Keratinocyte (primary cell): ENCODE results near the gene RABL3. TPM values are rescaled to one million over a fixed set of nuclear protein-coding genes. Genes with fewer than 3 reads are reported as not detected.

Experiments used
- DNase-seq: peaks from one replicate; pipeline ENCODE4 v3.0.0-alpha.2; 2011; ENCODE audit warnings: low read depth, missing footprints, low spot score
- FAIRE-seq: peaks from 2 replicates; lab custom pipeline; 2011; peaks lifted over from hg19 to GRCh38; lab: Jason Lieb, UNC
- H2AFZ ChIP-seq: 2 replicates; pipeline ENCODE4 v1.6.0; 2012; ENCODE audit warnings: low read length, control low read depth, inconsistent platforms; ENCODE audit not compliant: control insufficient read depth
- H3K27ac ChIP-seq: 2 replicates; pipeline ENCODE4 v1.5.1; 2011; ENCODE audit warnings: low read length; ENCODE audit not compliant: control insufficient read depth, insufficient read depth
- H3K27me3 ChIP-seq: 3 replicates; pipeline ENCODE4 v1.6.0; 2011; ENCODE audit warnings: low read length; ENCODE audit not compliant: control insufficient read depth, insufficient read depth; ENCODE audit errors: extremely low read depth
- H3K36me3 ChIP-seq, 2 experiments: 2 replicates in 1 of 2; 3 replicates in 1 of 2; pipeline ENCODE4 v1.5.1; 2011; ENCODE audit warnings: low read length in 2 of 2, mild to moderate bottlenecking in 1 of 2; ENCODE audit not compliant: control insufficient read depth in 2 of 2, insufficient read depth in 2 of 2; ENCODE audit errors: extremely low read depth in 1 of 2
- H3K4me1 ChIP-seq: 3 replicates; pipeline ENCODE4 v1.5.1; 2011; ENCODE audit warnings: low read length; ENCODE audit not compliant: control insufficient read depth, insufficient read depth; ENCODE audit errors: extremely low read depth
- H3K4me2 ChIP-seq: 3 replicates; pipeline ENCODE4 v1.6.0; 2011; ENCODE audit warnings: low read depth, low read length; ENCODE audit not compliant: control insufficient read depth, insufficient read depth; ENCODE audit errors: extremely low read depth
- H3K4me3 ChIP-seq, 3 experiments: fragments of 200-600 bp in 1 of 3; sonication (generic) in 1 of 3; 2 replicates in 2 of 3; 3 replicates in 1 of 3; pipeline ENCODE4 v1.5.1; 2011 to 2016; ENCODE audit warnings: low read length in 3 of 3, mild to moderate bottlenecking in 3 of 3, control low read depth in 2 of 3, inconsistent platforms in 1 of 3, low read depth in 1 of 3, mixed read lengths in 1 of 3, mixed run types in 1 of 3, moderate library complexity in 1 of 3; ENCODE audit not compliant: control insufficient read depth in 2 of 3, insufficient read depth in 2 of 3; ENCODE audit errors: extremely low read depth in 1 of 3
- H3K79me2 ChIP-seq: 2 replicates; pipeline ENCODE4 v1.6.0; 2012; ENCODE audit warnings: low read length; ENCODE audit not compliant: control insufficient read depth, insufficient read depth
- H3K9ac ChIP-seq: 3 replicates; pipeline ENCODE4 v1.6.0; 2011; ENCODE audit warnings: low read length; ENCODE audit not compliant: control insufficient read depth, insufficient read depth; ENCODE audit errors: extremely low read depth
- H3K9me1 ChIP-seq: 3 replicates; pipeline ENCODE4 v1.6.0; 2011; ENCODE audit warnings: low read length; ENCODE audit not compliant: control insufficient read depth, insufficient read depth; ENCODE audit errors: extremely low read depth
- H3K9me3 ChIP-seq: 2 replicates; pipeline ENCODE4 v1.5.1; 2012; ENCODE audit warnings: low read depth, low read length; ENCODE audit not compliant: control insufficient read depth
- H4K20me1 ChIP-seq: 3 replicates; pipeline ENCODE4 v1.6.0; 2011; ENCODE audit warnings: low read length; ENCODE audit not compliant: control insufficient read depth, insufficient read depth; ENCODE audit errors: extremely low read depth
- CTCF ChIP-seq, 3 experiments: IDR thresholded peaks in 1 of 3; conservative IDR thresholded peaks in 1 of 3; optimal IDR thresholded peaks in 1 of 3; 2 replicates in 2 of 3; 3 replicates in 1 of 3; pipeline versions ENCODE3 to v1.5.1; 2011; ENCODE audit warnings: low read length in 3 of 3, mild to moderate bottlenecking in 3 of 3, moderate library complexity in 2 of 3, control low read depth in 1 of 3, inconsistent platforms in 1 of 3; ENCODE audit not compliant: insufficient read depth in 2 of 3; ENCODE audit errors: extremely low read depth in 1 of 3
- EZH2 ChIP-seq: IDR thresholded peaks from one replicate; pipeline ENCODE4 v1.6.1; 2012; ENCODE audit warnings: inconsistent platforms, mild to moderate bottlenecking, low read length, moderate library complexity
- dilution Hi-C: fragments of 300-500 bp; cut with MboI; formaldehyde crosslinking; loops from one replicate; pipeline ENCODE4 v1.7.0; 2020; ENCODE audit warnings: low sequenced_read_pairs; ENCODE audit not compliant: extremely low pct_ligation_motif_present
- polyA plus RNA-seq, 5 experiments: library from polyadenylated mRNA; depleted of rRNA in 3 of 5; stranded (reverse) in 3 of 5; stranded (forward) in 1 of 5; unstranded in 1 of 5; fragments of >200 nt; gene quantifications; 1 replicate in 1 of 5; 2 replicates in 3 of 5; 3 replicates in 1 of 5; pipeline versions ENCODE4 v1.2.1 to v1.2.3, GENCODE V29; 2011 to 2012; ENCODE audit warnings: missing spikeins in 2 of 5, low read depth in 1 of 5, low replicate concordance in 1 of 5

RABL3 gene
- polyA plus RNA-seq, 1 donor (not counting 4 experiments of a cell fraction or from before 2014, with no cell fraction given) = 13.4 TPM

- Histone ChIP-seq H3K27ac (no peak overlapping the region), H3K9me1 (no peaks in the 10 kb centered on the region), H3K36me3 (peaks cover 0 to 5% of the 10 kb centered on the region in 2 experiments), H2AFZ (no peak overlapping the region), H3K9me3 (no peaks in the 10 kb centered on the region), H3K79me2 (no peaks in the 10 kb centered on the region), H4K20me1 (no peaks in the 10 kb centered on the region), H3K9ac (no peak overlapping the region), H3K4me2 (no peak overlapping the region), H3K27me3 (no peaks in the 10 kb centered on the region), H3K4me1 (peaks cover under 1% of the 10 kb centered on the region), H3K4me3 (no peak overlapping the region)
- dilution Hi-C loops = no loop called here
- no peak for DNase-seq
- no peak for FAIRE-seq
- TF ChIP-seq CTCF (optimal IDR thresholded peaks at IDR 0.05 in 1 of 3, IDR thresholded peaks at IDR 0.05 in 1 of 3, conservative IDR thresholded peaks at IDR 0.05 in 1 of 3; ENCODE audit: extremely low read depth in 1 of 3, insufficient read depth in 2 of 3, low read length in 3 of 3) (no peak), EZH2 (no peak)
Measured at GRCh38 chr3:120688121-120688520, 54.2 kb downstream of the RABL3 start.

DNA sequence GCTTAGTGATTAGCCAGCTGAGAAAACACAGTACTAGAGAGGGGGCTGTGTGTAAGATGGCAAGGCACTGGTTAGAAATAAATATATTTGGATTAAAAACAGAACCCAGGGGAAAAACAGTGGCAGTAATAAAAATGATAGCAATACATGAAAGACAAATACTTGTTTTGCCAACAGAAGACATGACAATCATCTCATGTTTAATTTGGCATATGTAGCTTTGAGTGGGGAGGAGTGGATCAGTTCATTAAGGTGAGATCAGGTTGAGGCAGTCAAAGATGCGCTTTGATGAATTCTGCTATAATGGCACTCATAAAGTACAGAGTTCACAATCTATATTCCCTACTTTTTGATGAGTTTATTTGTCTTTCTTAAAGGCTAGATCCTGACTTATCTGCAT, 56.9 kb downstream of the RABL3 start:
- dilution Hi-C loops = no loop called here
- no peak for TF ChIP-seq EZH2

GRCh38 chr3:120684896-120685295, 57.4 kb downstream of the RABL3 start:
- dilution Hi-C loops = no loop called here
- Histone ChIP-seq H3K4me2 (no peak overlapping the region), H3K9me1 (no peaks in the 10 kb centered on the region), H3K4me1 (no peaks in the 10 kb centered on the region), H3K9ac (no peak overlapping the region), H3K9me3 (no peaks in the 10 kb centered on the region), H3K4me3 (no peak overlapping the region), H2AFZ (no peak overlapping the region), H4K20me1 (no peaks in the 10 kb centered on the region), H3K27me3 (no peaks in the 10 kb centered on the region), H3K27ac (no peak overlapping the region), H3K36me3 (peaks cover 0 to 3% of the 10 kb centered on the region in 2 experiments), H3K79me2 (no peaks in the 10 kb centered on the region)
- TF ChIP-seq CTCF (optimal IDR thresholded peaks at IDR 0.05 in 1 of 3, IDR thresholded peaks at IDR 0.05 in 1 of 3, conservative IDR thresholded peaks at IDR 0.05 in 1 of 3; ENCODE audit: extremely low read depth in 1 of 3, insufficient read depth in 2 of 3, low read length in 3 of 3) = no peak
- TF ChIP-seq EZH2 = no peak
- DNase-seq (no peak), FAIRE-seq (no peak)

More for the DNA sequence above, 56.9 kb downstream of the RABL3 start:
- H2AFZ ChIP-seq = no peak overlapping the region
- no peaks in the 10 kb centered on the region for H3K27me3 ChIP-seq
- H3K4me3 ChIP-seq = no peak overlapping the region
- H3K79me2 ChIP-seq = no peaks in the 10 kb centered on the region
- DNase-seq (no peak), FAIRE-seq (no peak)
- no peaks in the 10 kb centered on the region for H4K20me1 ChIP-seq
- no peak overlapping the region for H3K9ac ChIP-seq
- H3K9me3 ChIP-seq = no peaks in the 10 kb centered on the region
- no peaks in the 10 kb centered on the region for H3K4me1 ChIP-seq
- peaks cover 0 to 3% of the 10 kb centered on the region in 2 experiments for H3K36me3 ChIP-seq
- no peak overlapping the region for H3K4me2 ChIP-seq
- no peaks in the 10 kb centered on the region for H3K9me1 ChIP-seq
- H3K27ac ChIP-seq = no peak overlapping the region
